Upper lobe of left lung (tissue), 6 donors: ENCODE data around the gene ANKRD31. TPM values are rescaled to one million over a fixed set of nuclear protein-coding genes. Genes with fewer than 3 reads are reported as not detected.

Experiments used
- ATAC-seq, 2 donors: fragments of 200-7000 bp; cut with Tn5 transposase; one replicate each; pipeline ENCODE4 v1.9.1; 2022; ENCODE audit warnings: mild to moderate bottlenecking in 2 of 2, moderate library complexity in 2 of 2; ENCODE audit not compliant: low FRiP score in 2 of 2
- DNase-seq, 2 donors: peaks; one replicate each; pipeline ENCODE4 v3.0.0-alpha.2; 2019 to 2020
- H3K27ac ChIP-seq, 4 donors: fragments of 200-600 bp; sonication (generic); one replicate each; pipeline ENCODE4 v1.5.1; 2016 to 2019
- H3K27me3 ChIP-seq, 4 donors: fragments of 200-600 bp; sonication (generic); one replicate each; pipeline ENCODE4 v1.5.1; 2017 to 2019
- H3K36me3 ChIP-seq, 4 donors: fragments of 200-600 bp; sonication (generic); one replicate each; pipeline ENCODE4 v1.5.1; 2016 to 2019
- H3K4me1 ChIP-seq, 4 donors: fragments of 200-600 bp; sonication (generic); one replicate each; pipeline ENCODE4 v1.5.1; 2018 to 2019
- H3K4me3 ChIP-seq, 4 donors: fragments of 200-600 bp; sonication (generic); one replicate each; pipeline ENCODE4 v1.5.1; 2017 to 2019; ENCODE audit warnings: mild to moderate bottlenecking in 2 of 4, moderate library complexity in 1 of 4
- H3K9me3 ChIP-seq, 4 donors: fragments of 200-600 bp; sonication (generic); one replicate each; pipeline ENCODE4 v1.5.1; 2018 to 2019
- CTCF ChIP-seq, 6 experiments: fragments of 450-650 bp in 4 of 6; fragments of 200-600 bp in 2 of 6; sonication (generic) in 2 of 6; IDR thresholded peaks; one replicate each; pipeline ENCODE4 v1.5.1; 2016 to 2019; ENCODE audit warnings: antibody characterized with exemption in 6 of 6
- EP300 ChIP-seq, 4 donors: sonication (generic); formaldehyde crosslinking; IDR thresholded peaks; one replicate each; pipeline ENCODE4 v1.5.1; 2017; ENCODE audit warnings: antibody characterized with exemption in 4 of 4, control low read depth in 2 of 4
- POLR2A ChIP-seq, 4 donors: fragments of 450-650 bp; IDR thresholded peaks; one replicate each; pipeline ENCODE4 v1.5.1; 2016 to 2017; ENCODE audit warnings: antibody characterized with exemption in 4 of 4, mild to moderate bottlenecking in 2 of 4
- POLR2AphosphoS5 ChIP-seq, 2 donors: sonication (generic); formaldehyde crosslinking; IDR thresholded peaks; one replicate each; pipeline ENCODE4 v1.5.1; 2017; ENCODE audit warnings: antibody characterized with exemption in 2 of 2
- WGBS, 2 donors: methylation state at CpG; one replicate each; pipeline ENCODE4 v1.1.5; 2017 to 2018; 5-methylcytosine and 5-hydroxymethylcytosine counted together
- total RNA-seq, 6 donors: library from RNA; depleted of rRNA in 4 of 6; stranded (reverse); fragments of >200 nt in 4 of 6; gene quantifications; one replicate each; pipeline versions ENCODE4 v1.1.0 to v1.2.1, GENCODE V29; 2016 to 2021
- donor health status: DM: no; HTN: no; CAD: no; lungs with moderate emphysema.
- donor health status: DM: no; HTN: yes; CAD: no; lungs with severe emphysema.

ANKRD31 gene
- total RNA-seq, 6 donors from 2014 or later: under 0.01 to 0.17 (median 0.11) TPM; not detected in 2

DNA sequence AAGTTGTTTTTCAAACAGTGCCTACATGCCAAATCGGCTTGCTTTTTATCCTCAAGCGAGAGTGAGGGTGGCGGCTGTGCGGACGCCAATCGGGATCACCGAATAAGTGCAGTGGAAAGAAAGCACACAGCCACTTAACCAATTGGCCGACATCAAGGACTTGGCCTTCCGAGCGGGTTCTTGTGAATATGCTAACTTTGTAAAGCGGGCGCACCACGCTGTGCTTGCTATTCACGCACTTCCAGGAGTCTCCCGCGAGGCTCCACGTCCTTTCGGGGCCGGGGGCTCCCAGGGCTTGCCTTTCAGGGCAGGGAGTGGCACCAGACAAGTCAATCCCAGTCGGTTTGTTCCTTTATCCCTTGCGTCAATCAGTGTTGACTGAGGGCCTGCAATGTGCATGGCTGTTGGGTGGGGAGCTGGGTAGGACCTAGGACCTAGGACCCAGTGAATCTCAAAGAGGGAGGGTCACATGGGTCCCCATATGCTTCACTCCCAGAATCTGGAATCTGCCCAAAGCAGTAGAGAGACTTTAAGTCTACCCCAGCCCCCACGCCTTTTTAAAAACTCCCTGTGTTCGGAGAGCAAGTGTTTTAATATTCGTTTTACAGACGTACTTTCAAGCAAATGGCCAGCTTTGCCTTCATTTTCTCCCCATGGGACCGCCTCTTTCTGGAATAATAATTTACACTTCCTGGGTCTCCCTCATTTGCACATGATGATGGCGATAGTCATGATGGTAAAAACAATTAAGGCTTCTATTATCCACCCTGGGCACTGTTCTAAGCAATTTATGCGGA is 182.3 kb downstream of the ANKRD31 start:
- TF ChIP-seq CTCF (IDR thresholded peaks at IDR 0.05) (no peak), EP300 (IDR thresholded peaks at IDR 0.05) (no peak), POLR2A (IDR thresholded peaks at IDR 0.05) (no peak), POLR2AphosphoS5 (IDR thresholded peaks at IDR 0.05) (no peak)
- peak; percentile 63 to 73 for DNase-seq

GRCh38 chr5:75053304-75054133 is 183.2 kb downstream of the ANKRD31 start:
- DNase-seq: peak; percentile 51 to 92
- 0 to 5% methylated on average over 16 to 19 of the region's 95 CpGs for WGBS, 2 donors
- Histone ChIP-seq H3K4me1 (peaks cover 9 to 33% (median 16%) of the 10 kb centered on the region in 4 donors), H3K27me3 (peaks cover 0 to 8% (median 0%) of the 10 kb centered on the region in 4 donors), H3K27ac (peak overlapping the region; percentile 87 to 94 (median 90)), H3K9me3 (no peaks in the 10 kb centered on the region), H3K4me3 (peak overlapping the region; percentile 67 to 92 (median 84)), H3K36me3 (no peaks in the 10 kb centered on the region)
- peak in 1 of 2 donors; percentile 26 for TF ChIP-seq POLR2AphosphoS5 (IDR thresholded peaks at IDR 0.05)
- TF ChIP-seq POLR2A (IDR thresholded peaks at IDR 0.05): peak in 2 of 4 donors; percentile 36 to 67
- peak in 2 of 6 experiments; percentile 24 to 34 for TF ChIP-seq CTCF (IDR thresholded peaks at IDR 0.05)
- no peak for TF ChIP-seq EP300 (IDR thresholded peaks at IDR 0.05)
- ATAC-seq: peak; percentile 63 to 74

More for the DNA sequence above, 182.3 kb downstream of the ANKRD31 start:
- WGBS, 2 donors: 34 to 41% methylated on average over 25 to 28 of the region's 28 CpGs
- peak overlapping the region; percentile 87 to 94 (median 90) for H3K27ac ChIP-seq
- H3K4me1 ChIP-seq: peaks cover 9 to 33% (median 16%) of the 10 kb centered on the region in 4 donors
- peak; percentile 23 to 27 for ATAC-seq
- no peaks in the 10 kb centered on the region for H3K36me3 ChIP-seq
- H3K4me3 ChIP-seq: peak overlapping the region; percentile 67 to 92 (median 84)
- peaks cover 0 to 8% (median 0%) of the 10 kb centered on the region in 4 donors for H3K27me3 ChIP-seq
- no peaks in the 10 kb centered on the region for H3K9me3 ChIP-seq

DNA sequence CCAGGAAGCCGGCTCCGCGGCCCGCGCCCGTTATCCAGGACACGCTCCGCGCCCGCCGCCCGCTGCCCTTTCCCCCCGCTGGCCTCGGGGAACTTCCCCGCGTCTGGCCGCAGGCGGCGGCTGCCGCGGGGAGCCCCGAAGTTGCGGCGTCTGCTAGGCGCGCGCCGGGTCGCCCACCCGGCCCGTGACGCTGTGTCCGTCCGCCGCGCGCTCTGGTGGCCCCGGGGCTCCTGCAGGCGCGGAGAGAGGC is 183.7 kb downstream of the ANKRD31 start:
- TF ChIP-seq POLR2AphosphoS5 (IDR thresholded peaks at IDR 0.05) (no peak), CTCF (IDR thresholded peaks at IDR 0.05) (no peak), EP300 (IDR thresholded peaks at IDR 0.05) (no peak), POLR2A (IDR thresholded peaks at IDR 0.05) (no peak)
- no peaks in the 10 kb centered on the region for H3K36me3 ChIP-seq
- no CpG with 5 or more reads among the region's 40 CpGs for WGBS, 2 donors
- H3K27ac ChIP-seq: peak overlapping the region; percentile 87 to 94 (median 90)
- no peaks in the 10 kb centered on the region for H3K9me3 ChIP-seq
- peak in 1 of 2 donors; percentile 65 for ATAC-seq
- H3K4me1 ChIP-seq: peaks cover 9 to 33% (median 16%) of the 10 kb centered on the region in 4 donors
- peak overlapping the region; percentile 67 to 92 (median 84) for H3K4me3 ChIP-seq
- peaks cover 0 to 8% (median 0%) of the 10 kb centered on the region in 4 donors for H3K27me3 ChIP-seq
- DNase-seq: no peak

DNA sequence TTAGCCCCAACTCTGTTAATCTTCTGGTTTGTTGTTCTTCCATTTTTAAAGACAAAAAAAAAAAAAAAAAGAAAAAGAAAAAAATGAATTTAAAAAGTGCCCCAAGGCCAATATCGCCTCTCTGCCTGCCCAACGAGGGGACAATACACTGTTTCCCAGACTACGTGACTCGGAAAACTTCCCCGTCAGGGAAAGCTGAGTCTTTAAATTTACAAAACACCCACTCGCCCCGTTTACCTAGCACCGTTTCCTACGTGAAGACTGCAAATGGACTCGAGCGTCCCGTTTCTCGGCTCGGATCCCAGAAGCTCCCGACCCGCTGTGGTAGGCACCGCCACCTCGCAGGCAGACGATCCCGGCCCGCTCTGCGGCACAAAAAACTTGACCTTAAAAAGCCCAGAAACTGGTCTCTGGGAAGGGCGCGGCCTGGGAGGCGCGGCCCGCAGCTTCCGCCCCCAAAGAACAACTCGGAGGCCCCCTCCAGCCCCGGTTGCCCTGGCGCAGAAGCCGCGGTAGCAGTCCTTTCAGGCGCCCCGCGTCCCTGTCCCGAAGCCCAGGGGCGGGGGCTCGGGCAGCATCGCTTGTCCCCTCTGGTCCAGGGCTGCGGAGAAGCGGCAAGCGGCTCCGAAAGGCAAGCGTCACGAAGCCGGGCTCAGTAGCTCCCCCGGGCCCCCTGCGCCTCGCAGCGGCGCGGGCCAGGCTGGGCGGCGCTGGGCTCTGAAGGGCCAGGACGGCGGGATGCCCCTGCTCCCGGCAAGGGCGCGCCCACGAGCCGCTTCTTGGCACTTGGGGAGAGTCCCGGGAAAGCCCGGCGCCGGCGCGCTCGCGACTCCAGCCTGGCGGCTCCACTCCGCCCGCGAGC is 184.3 kb downstream of the ANKRD31 start, which contains the start of gene GCNT4:
GCNT4 (minus strand) TSS at position 367 of the 862 bp plus-strand sequence. CDS start 22,521 bp downstream, outside the sequence.
- TF ChIP-seq POLR2A (IDR thresholded peaks at IDR 0.05) (peak in 2 of 4 donors; percentile 2 to 13), CTCF (IDR thresholded peaks at IDR 0.05) (no peak), POLR2AphosphoS5 (IDR thresholded peaks at IDR 0.05) (peak in 1 of 2 donors; percentile 24)
- no peaks in the 10 kb centered on the region for H3K36me3 ChIP-seq
- 2 to 4% methylated on average over 23 to 33 of the region's 74 CpGs for WGBS, 2 donors
- peaks cover 0 to 8% (median 0%) of the 10 kb centered on the region in 4 donors for H3K27me3 ChIP-seq
- ATAC-seq (peak; percentile 56 to 71), DNase-seq (peak; percentile 58 to 94)
- no peaks in the 10 kb centered on the region for H3K9me3 ChIP-seq
- H3K4me1 ChIP-seq: peaks cover 9 to 33% (median 16%) of the 10 kb centered on the region in 4 donors
- H3K4me3 ChIP-seq: peak within 1 kb of the TSS; percentile 67 to 92 (median 84)
- peak within 1 kb of the TSS; percentile 87 to 94 (median 90) for H3K27ac ChIP-seq
